Measurements from ENCODE around the gene ITIH5.

- TF ChIP-seq EZH2 (IDR thresholded peaks at IDR 0.05; ENCODE audit: insufficient read depth, low read length) (no peak), CTCF (IDR thresholded peaks at IDR 0.05; ENCODE audit: insufficient read depth, low read depth, low read length) (no peak)
Measured at GRCh38 chr10:7513455-7513854, 153.3 kb downstream of the ITIH5 start.
